ENCODE data around the gene RBKS. TPM values are rescaled to one million over a fixed set of nuclear protein-coding genes. Genes with fewer than 3 reads are reported as not detected.
A peak's percentile ranks its signal among the peaks of the same experiment; 100 is the strongest.

The RBKS gene
- total and polyA plus RNA-seq, 2 of the 8 experiments (the other 6 are each of a cell fraction or from before 2014, with no cell fraction given): 1.1 to 1.5 TPM

GRCh38 chr2:27747827-27748352 is 142.3 kb downstream of the RBKS start:
- no peaks in the 10 kb centered on the region for H3K23me2 ChIP-seq (ENCODE audit: low read depth, low read length)
- H3K23ac ChIP-seq (ENCODE audit: insufficient read length): no peak overlapping the region
- H3K4ac ChIP-seq (replicated peaks; ENCODE audit: insufficient read length, low read depth, low read length): no peak overlapping the region
- H4K20me1 ChIP-seq (replicated peaks in 1 of 2; ENCODE audit: control insufficient read depth in 1 of 2, insufficient read depth in 2 of 2, low read length in 2 of 2): no peaks in the 10 kb centered on the region
- H3K56ac ChIP-seq (replicated peaks; ENCODE audit: insufficient read length, low read depth, low read length): no peak overlapping the region
- FAIRE-seq: no peak
- 76 to 80% methylated on average over 1 to 6 of the region's 6 CpGs for WGBS, 2 experiments (ENCODE audit: extremely low coverage in 1 of 2, insufficient coverage in 1 of 2, insufficient read length in 1 of 2, insufficient replicate concordance in 2 of 2, low coverage in 1 of 2, low lambda C conversion rate in 2 of 2, missing lambda C conversion rate in 1 of 2)
- no peak overlapping the region for H3K18ac ChIP-seq (ENCODE audit: extremely low read depth, low read length)
- no peak overlapping the region for H4K5ac ChIP-seq (ENCODE audit: insufficient read length, low read depth, low read length)
- no peak overlapping the region for H2BK120ac ChIP-seq (replicated peaks; ENCODE audit: low read depth, low read length)
- H2BK12ac ChIP-seq (ENCODE audit: low read depth, low read length): no peak overlapping the region
- H3K9me3 ChIP-seq (ENCODE audit: insufficient read depth in 2 of 2, low read depth in 1 of 2, low read length in 1 of 2): peaks cover 0 to 5% of the 10 kb centered on the region in 2 experiments; a peak in 1 of 4 replicates
- H4K8ac ChIP-seq (ENCODE audit: extremely low read depth, insufficient read depth, low read length): no peak overlapping the region
- H3K27ac ChIP-seq (ENCODE audit: low read depth, low read length): no peak overlapping the region
- TF ChIP-seq CREB1 (IDR thresholded peaks at IDR 0.05) (no peak), TEAD4 (IDR thresholded peaks at IDR 0.05; ENCODE audit: low read depth, low read length) (no peak), TAF1 (IDR thresholded peaks at IDR 0.05; ENCODE audit: low read depth, low read length) (no peak)
- no peak overlapping the region for H2BK20ac ChIP-seq (ENCODE audit: low read length)
- no peaks in the 10 kb centered on the region for H3K79me2 ChIP-seq (ENCODE audit: control insufficient read depth in 1 of 2, insufficient read depth in 2 of 2, low read length in 2 of 2)
- H3K9ac ChIP-seq (replicated peaks in 1 of 4; ENCODE audit: extremely low read depth in 1 of 4, low read depth in 3 of 4, low read length in 3 of 4): peak overlapping the region in 1 of 4 experiments; percentile 13; a peak in 1 of 7 replicates
- H3K79me1 ChIP-seq (ENCODE audit: low read depth, low read length): no peaks in the 10 kb centered on the region
- H3K4me3 ChIP-seq (ENCODE audit: extremely low read depth in 1 of 4, insufficient read depth in 2 of 4, low read depth in 3 of 4, low read length in 4 of 4): no peak overlapping the region
- ChIA-PET POLR2A (ENCODE audit: partially characterized antibody) (interaction anchor here (1.0 kb wide), 1 partner anchor 28 kb away, joined by 3 read pairs; no protein-coding TSS in a partner anchor), CTCF (ENCODE audit: partially characterized antibody) (no interaction called here)
- H3K4me1 ChIP-seq (replicated peaks in 1 of 4; ENCODE audit: control insufficient read depth in 3 of 4, insufficient read depth in 4 of 4, low read length in 3 of 4): peaks cover 3 to 10% (median 6%) of the 10 kb centered on the region in 4 experiments; a peak in 6 of 7 replicates
- H2AK5ac ChIP-seq (ENCODE audit: low read depth, low read length): no peak overlapping the region
- H2BK15ac ChIP-seq (ENCODE audit: low read length): no peak overlapping the region
- DNase-seq (ENCODE audit: low read depth in 1 of 2, low spot score in 2 of 2): no peak
- no peak overlapping the region for H2BK5ac ChIP-seq (ENCODE audit: low read depth, low read length)
- H4K91ac ChIP-seq (replicated peaks; ENCODE audit: insufficient read length, low read length): no peak overlapping the region
- no peak overlapping the region for H3K4me2 ChIP-seq (ENCODE audit: insufficient read depth in 1 of 2, low read depth in 2 of 2, low read length in 2 of 2)
- H3K14ac ChIP-seq (ENCODE audit: insufficient read length): no peak overlapping the region
- H3K36me3 ChIP-seq (ENCODE audit: control insufficient read depth in 2 of 4, insufficient read depth in 4 of 4, low read length in 3 of 4): no peaks in the 10 kb centered on the region
- H3K27me3 ChIP-seq (replicated peaks in 1 of 4; ENCODE audit: control insufficient read depth in 3 of 4, extremely low read depth in 1 of 4, insufficient read depth in 3 of 4, low read length in 3 of 4): no peaks in the 10 kb centered on the region; a peak in 1 of 7 replicates
- no peak overlapping the region for H2AFZ ChIP-seq (ENCODE audit: low read length)

All from H1 (cell line).